LNCAP (cell line): ENCODE results near the gene CRLF2.

Experiments used
- TF ChIP-seq, protein P1 (sequence below): fragments of 450-650 bp; IDR thresholded peaks from 2 replicates; pipeline ENCODE4 v1.5.1; 2017; ENCODE audit warnings: mild to moderate bottlenecking

CRLF2 gene

GRCh38 chrX:1164322-1165288 is 47.8 kb downstream of the CRLF2 start:
- TF ChIP-seq, protein P1, sequence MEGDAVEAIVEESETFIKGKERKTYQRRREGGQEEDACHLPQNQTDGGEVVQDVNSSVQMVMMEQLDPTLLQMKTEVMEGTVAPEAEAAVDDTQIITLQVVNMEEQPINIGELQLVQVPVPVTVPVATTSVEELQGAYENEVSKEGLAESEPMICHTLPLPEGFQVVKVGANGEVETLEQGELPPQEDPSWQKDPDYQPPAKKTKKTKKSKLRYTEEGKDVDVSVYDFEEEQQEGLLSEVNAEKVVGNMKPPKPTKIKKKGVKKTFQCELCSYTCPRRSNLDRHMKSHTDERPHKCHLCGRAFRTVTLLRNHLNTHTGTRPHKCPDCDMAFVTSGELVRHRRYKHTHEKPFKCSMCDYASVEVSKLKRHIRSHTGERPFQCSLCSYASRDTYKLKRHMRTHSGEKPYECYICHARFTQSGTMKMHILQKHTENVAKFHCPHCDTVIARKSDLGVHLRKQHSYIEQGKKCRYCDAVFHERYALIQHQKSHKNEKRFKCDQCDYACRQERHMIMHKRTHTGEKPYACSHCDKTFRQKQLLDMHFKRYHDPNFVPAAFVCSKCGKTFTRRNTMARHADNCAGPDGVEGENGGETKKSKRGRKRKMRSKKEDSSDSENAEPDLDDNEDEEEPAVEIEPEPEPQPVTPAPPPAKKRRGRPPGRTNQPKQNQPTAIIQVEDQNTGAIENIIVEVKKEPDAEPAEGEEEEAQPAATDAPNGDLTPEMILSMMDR = no peak

GRCh38 chrX:1163231-1163630 is 49.2 kb downstream of the CRLF2 start:
- TF ChIP-seq, protein P1 = no peak

DNA sequence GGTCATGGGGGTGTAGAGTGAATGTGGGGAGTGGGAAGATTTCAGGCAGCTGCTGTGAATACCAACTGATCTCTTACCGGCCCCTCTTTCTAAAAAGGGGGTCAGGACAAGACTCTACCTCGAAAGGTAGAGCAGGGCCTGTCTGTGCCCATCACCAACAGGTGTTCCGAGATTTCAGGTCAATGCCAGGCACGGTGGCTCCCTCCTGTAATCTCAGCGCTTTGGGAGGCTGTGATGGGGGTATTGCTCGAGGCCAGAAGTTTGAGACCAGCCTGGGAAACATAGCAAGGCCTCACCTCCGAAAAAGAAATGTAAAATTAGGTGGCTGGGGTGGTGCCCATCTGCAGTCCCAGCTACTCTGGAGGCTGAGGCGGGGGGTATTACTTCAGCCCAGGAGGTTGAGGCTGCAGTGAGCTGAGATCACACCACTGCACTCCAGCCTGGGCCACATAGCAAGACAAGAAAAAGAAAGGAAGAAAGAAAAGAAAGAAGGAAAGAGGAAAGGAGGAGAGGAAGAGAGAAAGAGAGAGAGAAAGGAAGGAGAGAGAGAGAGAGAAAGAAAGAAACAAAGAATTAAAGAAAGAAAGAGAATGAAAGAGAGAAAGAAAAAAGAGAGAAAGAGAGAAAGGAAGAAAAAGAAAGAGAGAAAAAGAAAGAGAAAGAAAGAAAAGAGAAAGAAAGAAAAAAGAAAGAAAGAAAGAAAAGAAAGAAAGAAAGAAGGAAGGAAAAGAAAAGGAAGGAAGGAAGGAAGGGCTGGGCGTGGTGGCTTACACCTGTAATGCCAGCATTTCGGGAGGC is 50.1 kb downstream of the CRLF2 start:
- TF ChIP-seq, protein P1 = no peak

- TF ChIP-seq, protein P1 = no peak
Measured at GRCh38 chrX:1159548-1159947, 52.9 kb downstream of the CRLF2 start.

GRCh38 chrX:1153940-1154339 is 58.5 kb downstream of the CRLF2 start:
- TF ChIP-seq, protein P1 = no peak

GRCh38 chrX:1152090-1152489 is 60.4 kb downstream of the CRLF2 start:
- TF ChIP-seq, protein P1 = no peak

DNA sequence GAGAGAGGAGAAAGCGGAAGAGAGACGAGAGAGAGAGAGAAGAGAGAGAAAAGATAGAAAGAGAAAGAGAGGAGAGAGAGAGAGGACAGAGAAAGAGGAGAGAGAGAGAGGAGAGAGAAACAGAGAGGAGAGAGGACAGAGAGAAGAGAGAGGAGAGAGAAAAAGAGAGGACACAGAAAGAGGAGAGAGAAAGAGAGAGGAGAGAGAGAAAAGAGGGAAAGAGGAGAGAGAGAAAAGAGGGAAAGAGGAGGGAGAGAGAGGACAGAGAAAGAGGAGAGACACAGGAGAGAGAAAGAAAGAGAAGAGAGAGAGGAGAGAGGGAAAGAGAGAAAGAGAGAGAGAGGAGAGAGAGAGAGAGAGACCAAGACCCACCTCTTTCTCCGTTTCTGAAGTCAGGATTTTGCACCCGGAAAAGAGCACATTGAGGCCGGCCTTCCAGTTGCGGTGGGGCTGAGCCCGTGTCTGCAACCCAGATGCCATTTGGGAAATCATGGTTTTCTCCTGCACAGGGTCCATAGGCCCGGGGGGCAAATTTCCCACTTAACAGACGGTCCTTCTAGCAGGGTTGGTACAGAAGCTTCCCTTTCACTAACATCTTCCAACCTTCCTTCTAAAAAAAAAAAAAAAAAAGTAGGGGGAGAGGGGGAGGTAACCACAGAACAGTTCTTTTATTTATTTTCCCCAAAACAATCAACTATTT is 60.9 kb downstream of the CRLF2 start:
- TF ChIP-seq, protein P1 = no peak
